WTC11 (cell line): ENCODE results near the gene PNLDC1. TPM values are rescaled to one million over a fixed set of nuclear protein-coding genes. Genes with fewer than 3 reads are reported as not detected.

Experiments
- ATAC-seq: fragments of 200-7000 bp; cut with Tn5 transposase; 2 replicates; pipeline ENCODE4 v1.10.0; 2021; ENCODE audit warnings: mild to moderate bottlenecking, moderate library complexity
- CTCF ChIA-PET: fragments of 300-600 bp; sonication (Branson Sonifier 250); formaldehyde crosslinking; loops from one replicate; lab custom pipeline; 2021; ENCODE audit warnings: antibody characterized with exemption; lab: Charles Lee
- POLR2A ChIA-PET: fragments of 350-600 bp; sonication (Branson Sonifier 250); formaldehyde crosslinking; loops from one replicate; lab custom pipeline; 2021; ENCODE audit warnings: antibody characterized with exemption; lab: Charles Lee
- DNase-seq: peaks from one replicate; pipeline ENCODE4 v3.0.0; 2021; ENCODE audit warnings: low spot score
- H3K27ac Mint-ChIP-seq: 2 replicates; pipeline ENCODE4 v1.8.0; 2021; ENCODE audit warnings: mixed read lengths
- H3K27me3 Mint-ChIP-seq: 2 replicates; pipeline ENCODE4 v1.8.0; 2021; ENCODE audit warnings: low read depth, mild to moderate bottlenecking, moderate library complexity, mixed read lengths
- H3K36me3 Mint-ChIP-seq: 2 replicates; pipeline ENCODE4 v1.8.0; 2021; ENCODE audit warnings: mixed read lengths
- H3K4me1 Mint-ChIP-seq: 2 replicates; pipeline ENCODE4 v1.8.0; 2022; ENCODE audit warnings: mixed read lengths
- H3K4me3 Mint-ChIP-seq: 2 replicates; pipeline ENCODE4 v1.8.0; 2021; ENCODE audit warnings: mild to moderate bottlenecking, moderate library complexity, mixed read lengths
- H3K9me3 Mint-ChIP-seq: 2 replicates; pipeline ENCODE4 v1.8.0; 2021; ENCODE audit warnings: mixed read lengths
- ATF1 ChIP-seq: sonication (generic); formaldehyde crosslinking; IDR thresholded peaks from 2 replicates; pipeline ENCODE4 v1.8.1; 2023; ENCODE audit warnings: mild to moderate bottlenecking, moderate library complexity, missing genetic modification reagents
- E2F1 ChIP-seq: sonication (generic); formaldehyde crosslinking; IDR thresholded peaks from 2 replicates; pipeline ENCODE4 v1.8.0; 2022; ENCODE audit warnings: mild to moderate bottlenecking, missing genetic modification reagents
- EMX1 ChIP-seq: fragments of 250-450 bp; sonication (Bioruptor Pico); IDR thresholded peaks from 2 replicates; pipeline ENCODE4 v1.8.0; 2021; ENCODE audit warnings: mild to moderate bottlenecking
- ERG ChIP-seq: fragments of 250-450 bp; sonication (Bioruptor Pico); IDR thresholded peaks from 2 replicates; pipeline ENCODE4 v1.8.0; 2021; ENCODE audit warnings: mild to moderate bottlenecking
- FOXK1 ChIP-seq: sonication (generic); formaldehyde crosslinking; IDR thresholded peaks from 2 replicates; pipeline ENCODE4 v1.8.0; 2022; ENCODE audit warnings: mild to moderate bottlenecking, moderate library complexity, missing genetic modification reagents
- NR3C1 ChIP-seq: sonication (generic); formaldehyde crosslinking; conservative IDR thresholded peaks from 2 replicates; pipeline ENCODE4 v1.8.1; 2023; ENCODE audit warnings: low read depth, mild to moderate bottlenecking, missing genetic modification reagents
- PRRX2 ChIP-seq: fragments of 250-450 bp; sonication (Bioruptor Pico); IDR thresholded peaks from 2 replicates; pipeline ENCODE4 v1.8.0; 2021; ENCODE audit warnings: mild to moderate bottlenecking
- SOX15 ChIP-seq: fragments of 250-450 bp; sonication (Bioruptor Pico); IDR thresholded peaks from 2 replicates; pipeline ENCODE4 v1.9.0; 2021; ENCODE audit warnings: mild to moderate bottlenecking
- STAT6 ChIP-seq: sonication (generic); formaldehyde crosslinking; conservative IDR thresholded peaks from 2 replicates; pipeline ENCODE4 v1.8.1; 2023; ENCODE audit warnings: mild to moderate bottlenecking, low read depth, missing genetic modification reagents, moderate library complexity
- USF1 ChIP-seq: sonication (generic); formaldehyde crosslinking; IDR thresholded peaks from 2 replicates; pipeline ENCODE4 v1.8.0; 2022; ENCODE audit warnings: mild to moderate bottlenecking, missing genetic modification reagents
- USF2 ChIP-seq: sonication (generic); formaldehyde crosslinking; IDR thresholded peaks from 2 replicates; pipeline ENCODE4 v1.8.1; 2023; ENCODE audit warnings: mild to moderate bottlenecking, missing genetic modification reagents, moderate library complexity
- ZBTB21 ChIP-seq: sonication (generic); formaldehyde crosslinking; IDR thresholded peaks from 2 replicates; pipeline ENCODE4 v1.8.1; 2023; ENCODE audit warnings: mild to moderate bottlenecking, missing genetic modification reagents, borderline replicate concordance
- ZNF138 ChIP-seq: sonication (generic); formaldehyde crosslinking; conservative IDR thresholded peaks from 2 replicates; pipeline ENCODE4 v1.8.1; 2022; ENCODE audit warnings: mild to moderate bottlenecking, moderate library complexity, missing genetic modification reagents
- ZNF396 ChIP-seq: fragments of 250-450 bp; sonication (Bioruptor Pico); IDR thresholded peaks from 2 replicates; pipeline ENCODE4 v1.8.0; 2021; ENCODE audit warnings: mild to moderate bottlenecking, moderate library complexity, borderline replicate concordance
- total RNA-seq: library from RNA; stranded (reverse); gene quantifications from 3 replicates; pipeline ENCODE4 v1.2.3, GENCODE V29; 2021
- TF ChIP-seq, protein P1 (sequence below): sonication (generic); formaldehyde crosslinking; IDR thresholded peaks from 2 replicates; pipeline ENCODE4 v1.8.0; 2023; ENCODE audit warnings: missing genetic modification reagents
- TF ChIP-seq, protein P2 (sequence below): fragments of 250-450 bp; sonication (Bioruptor Pico); IDR thresholded peaks from 2 replicates; pipeline ENCODE4 v1.9.0; 2021; ENCODE audit warnings: mild to moderate bottlenecking, borderline replicate concordance

The PNLDC1 gene
- total RNA-seq, 1 experiment from 2014 or later: 0.39 TPM

- ChIA-PET POLR2A (no interaction called here), CTCF (no interaction called here)
- no peaks in the 10 kb centered on the region for H3K27me3 Mint-ChIP-seq
- DNase-seq (no peak), ATAC-seq (no peak)
- TF ChIP-seq FOXK1 (CRISPR knock-in tag) (no peak), SOX15 (CRISPR knock-in tag) (no peak), ATF1 (CRISPR knock-in tag) (no peak), USF2 (CRISPR knock-in tag) (no peak), ERG (no peak), ZNF138 (CRISPR knock-in tag) (no peak), ZBTB21 (CRISPR knock-in tag) (no peak), STAT6 (CRISPR knock-in tag) (no peak), NR3C1 (CRISPR knock-in tag) (no peak), EMX1 (no peak), USF1 (CRISPR knock-in tag) (no peak), ZNF396 (CRISPR knock-in tag) (no peak), PRRX2 (no peak), E2F1 (CRISPR knock-in tag) (no peak)
- TF ChIP-seq, protein P1, sequence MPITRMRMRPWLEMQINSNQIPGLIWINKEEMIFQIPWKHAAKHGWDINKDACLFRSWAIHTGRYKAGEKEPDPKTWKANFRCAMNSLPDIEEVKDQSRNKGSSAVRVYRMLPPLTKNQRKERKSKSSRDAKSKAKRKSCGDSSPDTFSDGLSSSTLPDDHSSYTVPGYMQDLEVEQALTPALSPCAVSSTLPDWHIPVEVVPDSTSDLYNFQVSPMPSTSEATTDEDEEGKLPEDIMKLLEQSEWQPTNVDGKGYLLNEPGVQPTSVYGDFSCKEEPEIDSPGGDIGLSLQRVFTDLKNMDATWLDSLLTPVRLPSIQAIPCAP: no peak
- TF ChIP-seq, protein P2, sequence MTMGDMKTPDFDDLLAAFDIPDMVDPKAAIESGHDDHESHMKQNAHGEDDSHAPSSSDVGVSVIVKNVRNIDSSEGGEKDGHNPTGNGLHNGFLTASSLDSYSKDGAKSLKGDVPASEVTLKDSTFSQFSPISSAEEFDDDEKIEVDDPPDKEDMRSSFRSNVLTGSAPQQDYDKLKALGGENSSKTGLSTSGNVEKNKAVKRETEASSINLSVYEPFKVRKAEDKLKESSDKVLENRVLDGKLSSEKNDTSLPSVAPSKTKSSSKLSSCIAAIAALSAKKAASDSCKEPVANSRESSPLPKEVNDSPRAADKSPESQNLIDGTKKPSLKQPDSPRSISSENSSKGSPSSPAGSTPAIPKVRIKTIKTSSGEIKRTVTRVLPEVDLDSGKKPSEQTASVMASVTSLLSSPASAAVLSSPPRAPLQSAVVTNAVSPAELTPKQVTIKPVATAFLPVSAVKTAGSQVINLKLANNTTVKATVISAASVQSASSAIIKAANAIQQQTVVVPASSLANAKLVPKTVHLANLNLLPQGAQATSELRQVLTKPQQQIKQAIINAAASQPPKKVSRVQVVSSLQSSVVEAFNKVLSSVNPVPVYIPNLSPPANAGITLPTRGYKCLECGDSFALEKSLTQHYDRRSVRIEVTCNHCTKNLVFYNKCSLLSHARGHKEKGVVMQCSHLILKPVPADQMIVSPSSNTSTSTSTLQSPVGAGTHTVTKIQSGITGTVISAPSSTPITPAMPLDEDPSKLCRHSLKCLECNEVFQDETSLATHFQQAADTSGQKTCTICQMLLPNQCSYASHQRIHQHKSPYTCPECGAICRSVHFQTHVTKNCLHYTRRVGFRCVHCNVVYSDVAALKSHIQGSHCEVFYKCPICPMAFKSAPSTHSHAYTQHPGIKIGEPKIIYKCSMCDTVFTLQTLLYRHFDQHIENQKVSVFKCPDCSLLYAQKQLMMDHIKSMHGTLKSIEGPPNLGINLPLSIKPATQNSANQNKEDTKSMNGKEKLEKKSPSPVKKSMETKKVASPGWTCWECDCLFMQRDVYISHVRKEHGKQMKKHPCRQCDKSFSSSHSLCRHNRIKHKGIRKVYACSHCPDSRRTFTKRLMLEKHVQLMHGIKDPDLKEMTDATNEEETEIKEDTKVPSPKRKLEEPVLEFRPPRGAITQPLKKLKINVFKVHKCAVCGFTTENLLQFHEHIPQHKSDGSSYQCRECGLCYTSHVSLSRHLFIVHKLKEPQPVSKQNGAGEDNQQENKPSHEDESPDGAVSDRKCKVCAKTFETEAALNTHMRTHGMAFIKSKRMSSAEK (CRISPR knock-in tag): no peak
- peaks cover 6% of the 10 kb centered on the region for H3K9me3 Mint-ChIP-seq
- H3K36me3 Mint-ChIP-seq: peaks cover 78% of the 10 kb centered on the region
- peaks cover 10% of the 10 kb centered on the region for H3K4me1 Mint-ChIP-seq
- H3K27ac Mint-ChIP-seq: no peak overlapping the region
- H3K4me3 Mint-ChIP-seq: no peak overlapping the region
Observed at GRCh38 chr6:159766906-159767305, 33.2 kb upstream of the PNLDC1 start.
